HG03558 (cell line): ENCODE measurements around the gene SLC22A1.
"Not testable (repeated sequence)": the region's sequence is repeated elsewhere in the genome, so short reads cannot be mapped to it uniquely, and the experiment has no call there.

Source experiments
- ATAC-seq: cut with Tn5 transposase; IDR thresholded peaks from one replicate; pipeline ENCODE4 v1.9.1; 2021; ENCODE audit warnings: moderate number of reproducible peaks; ENCODE audit not compliant: unreplicated experiment; ENCODE audit errors: extremely low read depth

Gene SLC22A1

DNA sequence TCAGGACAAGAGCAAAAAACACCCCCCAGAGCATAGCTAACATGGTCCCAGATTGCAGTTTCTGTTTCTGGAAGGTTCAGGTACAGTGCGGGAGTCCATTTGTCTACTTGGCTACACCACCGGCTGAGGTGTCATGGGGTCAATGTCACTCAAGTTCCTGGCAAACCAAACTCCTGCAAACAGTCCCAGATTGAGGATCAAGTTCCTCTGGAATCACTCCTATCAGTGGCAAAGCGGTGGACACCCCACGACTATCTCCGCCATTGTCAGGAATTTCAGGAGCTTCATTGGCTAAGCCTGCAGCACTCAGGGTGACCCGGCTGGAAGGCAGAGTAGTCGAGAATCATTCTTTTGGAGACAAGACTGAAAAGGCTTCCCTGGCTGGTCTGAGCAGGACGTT, 41.8 kb downstream of the SLC22A1 start:
- no peak for ATAC-seq

DNA sequence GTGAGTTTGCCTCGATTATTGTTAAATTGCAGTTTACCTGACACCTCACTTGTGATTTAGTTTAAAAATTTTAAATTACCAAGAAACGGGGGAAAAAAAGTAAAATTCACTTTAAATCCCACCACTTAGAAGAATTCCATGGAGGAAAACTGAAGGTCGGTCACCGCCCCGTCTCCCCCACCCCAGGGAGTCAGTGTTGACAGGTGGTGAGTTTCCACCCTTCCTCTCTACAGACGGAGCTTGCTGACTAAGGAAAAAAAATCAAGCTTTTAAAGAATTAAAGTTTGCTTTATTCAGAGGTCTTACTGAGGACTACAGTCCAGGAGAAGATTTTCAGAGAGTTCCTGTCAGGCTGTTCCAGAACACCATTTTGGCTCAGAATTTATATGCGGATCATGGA, 42.3 kb downstream of the SLC22A1 start:
- no peak for ATAC-seq

DNA sequence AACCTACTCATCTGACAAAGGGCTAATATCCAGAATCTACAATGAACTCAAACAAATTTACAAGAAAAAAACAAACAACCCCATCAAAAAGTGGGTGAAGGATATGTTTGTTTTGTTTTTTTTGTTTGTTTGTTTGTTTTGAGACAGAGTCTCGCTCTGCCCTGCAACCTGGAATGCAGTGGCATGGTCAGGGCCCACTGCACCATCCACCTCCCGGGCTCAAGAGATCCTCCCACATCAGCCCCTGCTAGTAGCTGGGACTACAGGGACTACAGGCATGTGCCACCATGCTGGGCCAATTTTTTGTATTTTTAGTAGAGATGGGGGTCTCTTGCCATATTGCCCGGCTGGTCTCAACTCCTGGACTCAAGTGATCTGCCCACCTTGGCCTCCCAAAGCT, 44.3 kb downstream of the SLC22A1 start:
- ATAC-seq, result not testable (repeated sequence)

DNA sequence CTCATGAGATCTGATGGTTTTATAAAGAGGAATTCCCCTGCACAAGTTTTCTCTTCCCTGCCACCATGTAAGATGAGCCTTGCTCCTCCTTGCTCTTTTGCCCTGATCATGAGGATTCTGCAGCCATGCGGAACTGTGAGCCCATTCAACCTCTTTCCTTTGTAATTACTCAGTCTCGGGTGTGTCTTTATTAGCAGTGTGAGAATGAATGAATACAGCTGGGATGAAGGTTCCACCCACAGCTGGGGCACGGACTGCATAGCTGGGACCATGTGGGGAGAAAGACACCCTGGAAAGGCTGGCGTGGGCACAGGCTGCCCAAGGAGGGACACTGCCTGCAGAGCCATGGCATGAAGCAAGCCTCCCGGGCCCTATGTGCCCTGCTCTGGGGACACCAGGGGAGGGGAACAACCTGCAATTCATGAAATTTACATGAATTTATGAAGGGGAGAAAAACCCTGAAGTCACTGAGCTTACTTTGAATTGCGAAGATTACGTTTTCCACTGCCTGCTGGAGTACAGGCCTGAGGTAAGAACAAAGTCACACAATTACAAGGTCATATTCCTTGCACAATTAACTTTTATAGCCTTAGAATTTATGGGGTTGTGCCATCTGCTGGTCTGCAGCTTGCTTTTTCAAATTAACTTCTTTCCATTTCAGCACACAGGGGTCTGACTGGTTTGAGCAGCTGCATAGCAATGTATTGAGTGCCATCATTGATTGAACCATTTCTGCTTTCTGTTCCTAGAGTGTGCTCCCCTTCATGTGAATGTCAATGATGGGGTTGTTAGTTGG, 46.2 kb downstream of the SLC22A1 start:
- no peak for ATAC-seq

DNA sequence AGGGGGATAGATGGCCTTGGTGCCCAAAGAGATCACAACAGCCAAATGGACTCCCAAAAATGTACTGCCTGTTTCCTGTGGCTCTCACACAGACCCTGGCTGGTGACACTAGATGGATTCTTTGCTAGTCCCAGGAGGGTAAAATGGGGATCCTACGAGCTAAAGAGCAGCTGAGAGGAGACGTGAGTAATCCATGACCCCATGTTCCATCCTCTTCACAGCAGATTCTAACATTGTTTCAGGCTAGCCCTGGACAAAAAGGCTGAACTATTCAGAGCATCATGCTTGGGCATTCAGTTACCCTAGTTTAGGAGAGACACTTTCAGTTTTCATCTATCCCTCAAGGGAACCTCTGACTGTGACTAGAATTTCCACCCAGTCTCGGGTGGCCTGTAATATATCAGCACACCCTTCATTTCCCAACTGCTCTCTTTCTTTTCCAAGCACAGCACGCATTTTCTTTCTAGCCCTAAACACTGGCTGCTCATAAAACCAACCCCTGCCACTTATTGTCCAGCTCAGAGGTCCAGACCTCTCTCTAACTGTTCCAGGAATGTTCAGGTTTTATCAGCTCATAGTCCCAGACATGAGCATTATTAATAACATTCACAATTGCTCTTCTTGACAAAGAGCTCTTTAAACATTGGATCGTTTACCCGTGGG, 48.5 kb downstream of the SLC22A1 start:
- ATAC-seq, result no peak

DNA sequence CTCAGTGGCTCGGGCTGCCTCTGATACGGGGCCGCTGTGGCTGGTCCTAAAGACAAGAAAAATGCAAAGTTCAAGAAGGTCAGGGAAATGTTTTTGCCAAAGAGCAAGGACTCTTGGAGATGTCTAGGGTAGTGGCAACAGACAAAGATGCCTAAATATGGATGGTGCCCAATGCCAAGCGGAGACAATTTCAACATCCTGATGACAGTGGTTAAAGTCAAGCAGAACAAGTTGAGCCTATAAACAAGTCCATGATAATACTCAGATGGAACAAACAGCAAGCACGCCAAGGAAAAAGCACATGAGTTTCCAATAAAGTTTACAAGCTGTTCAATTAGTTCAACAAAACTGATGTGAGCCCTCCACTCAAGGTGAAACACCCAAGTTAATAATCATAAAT, 51.1 kb downstream of the SLC22A1 start:
- ATAC-seq, result no peak

DNA sequence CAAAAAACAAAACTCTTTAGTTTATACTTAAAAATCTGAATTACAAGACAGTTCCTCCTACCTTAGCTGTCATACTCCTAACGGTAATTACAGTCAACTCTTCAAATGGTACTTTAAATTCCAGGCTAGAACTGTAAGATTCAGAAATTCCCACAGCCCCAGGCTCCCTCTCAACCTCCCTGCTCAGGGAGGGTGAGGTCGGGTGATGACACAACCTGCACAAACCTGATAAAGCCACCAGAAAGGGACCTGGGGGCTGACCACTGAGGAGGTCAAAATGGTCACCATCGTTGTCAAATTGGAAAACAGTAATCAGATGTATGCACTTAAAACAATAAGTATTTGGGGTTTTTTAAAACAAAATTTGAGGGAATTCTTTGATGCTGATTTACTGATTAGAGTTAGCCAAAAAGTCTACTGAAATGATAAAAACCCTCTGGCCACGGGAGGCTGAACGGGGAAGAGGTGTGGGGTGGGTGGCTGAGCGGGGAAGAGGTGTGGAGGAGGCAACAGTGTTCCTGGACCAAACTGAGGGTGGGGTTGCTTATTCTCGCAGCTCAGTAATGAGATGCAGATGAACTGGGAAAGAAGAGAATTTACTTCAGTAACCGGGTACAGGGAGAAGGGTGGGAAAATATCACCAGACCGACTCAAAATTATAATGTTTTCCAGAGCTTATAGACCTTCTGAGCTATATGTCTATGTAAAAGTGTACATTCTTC, 52.4 kb downstream of the SLC22A1 start:
- ATAC-seq, result no peak

DNA sequence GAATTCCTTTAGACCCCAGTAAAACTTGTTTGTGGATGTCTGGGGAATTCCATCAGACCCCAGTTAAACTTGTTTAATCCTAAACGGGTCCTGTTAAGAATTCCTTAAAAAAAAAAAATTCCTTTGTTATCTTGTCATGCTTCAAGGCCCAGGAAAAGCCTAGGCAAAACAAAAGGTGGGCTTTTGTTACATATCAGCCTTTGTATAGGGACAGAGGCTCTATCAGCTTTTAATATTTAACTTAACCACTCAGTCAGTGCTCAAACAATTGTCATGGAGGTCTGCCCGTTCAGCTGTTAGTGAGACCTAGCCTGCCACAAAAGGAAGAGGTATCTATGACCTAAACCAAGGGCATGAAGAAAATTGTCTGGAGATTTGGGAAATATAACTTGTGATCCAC, 53.1 kb downstream of the SLC22A1 start:
- no peak for ATAC-seq

DNA sequence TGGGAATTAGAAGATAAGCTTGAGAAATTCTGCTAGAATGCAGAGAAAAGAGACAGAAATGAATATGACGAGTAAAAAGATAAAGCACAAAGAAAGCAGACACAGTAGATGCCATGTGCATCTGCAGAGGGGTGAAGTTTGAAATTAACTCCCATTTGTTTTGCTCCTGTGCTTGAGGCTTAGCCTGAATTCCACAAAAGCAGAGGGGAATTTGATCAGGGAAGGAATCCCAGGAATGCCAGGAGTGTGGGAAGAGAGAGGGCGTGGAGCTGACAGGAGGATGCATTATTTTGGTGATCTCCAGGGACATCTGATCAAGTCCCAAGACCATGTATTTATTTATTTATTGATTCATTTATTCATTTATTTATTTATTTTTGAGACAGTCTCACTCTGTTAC, 55.6 kb downstream of the SLC22A1 start:
- no peak for ATAC-seq

DNA sequence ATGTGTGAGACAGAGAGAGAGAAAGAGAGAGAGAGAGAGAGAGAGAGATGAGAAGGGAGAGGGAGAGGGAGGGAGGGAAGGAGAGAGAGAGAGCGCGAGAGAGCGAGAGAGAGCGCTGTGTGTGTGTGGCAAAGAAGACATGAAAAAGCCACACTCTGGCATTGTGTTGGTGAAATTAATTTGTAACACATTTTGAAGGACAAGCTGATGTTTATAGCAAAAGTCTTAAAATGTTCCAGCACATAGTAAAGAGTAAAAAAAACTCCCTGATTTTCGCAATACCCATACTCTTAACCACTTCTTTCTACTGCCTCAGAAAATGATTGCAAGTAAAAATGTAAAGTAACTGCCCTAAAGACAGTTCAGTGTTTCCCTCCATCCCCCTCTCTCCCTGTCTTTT, 56.7 kb downstream of the SLC22A1 start:
- ATAC-seq, result no peak

DNA sequence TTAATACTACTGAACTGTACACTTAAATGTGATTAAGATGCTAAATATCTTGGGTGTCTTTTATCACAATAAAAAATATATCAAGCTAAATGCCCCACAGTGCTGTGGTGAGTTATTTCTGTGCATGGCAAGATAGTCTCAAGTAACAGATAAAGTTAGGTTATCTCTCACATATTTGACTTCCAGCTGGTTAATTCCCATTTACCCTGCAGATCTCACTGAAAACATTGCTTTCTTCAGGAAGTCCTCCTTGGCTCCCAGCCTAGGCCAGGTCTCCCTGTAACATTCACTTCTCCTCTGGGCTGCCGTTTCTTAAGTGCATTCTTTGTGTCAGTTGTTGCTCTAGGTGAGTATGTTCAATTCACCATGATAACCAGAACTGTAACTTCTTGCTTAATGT, 59.1 kb downstream of the SLC22A1 start:
- no peak for ATAC-seq

DNA sequence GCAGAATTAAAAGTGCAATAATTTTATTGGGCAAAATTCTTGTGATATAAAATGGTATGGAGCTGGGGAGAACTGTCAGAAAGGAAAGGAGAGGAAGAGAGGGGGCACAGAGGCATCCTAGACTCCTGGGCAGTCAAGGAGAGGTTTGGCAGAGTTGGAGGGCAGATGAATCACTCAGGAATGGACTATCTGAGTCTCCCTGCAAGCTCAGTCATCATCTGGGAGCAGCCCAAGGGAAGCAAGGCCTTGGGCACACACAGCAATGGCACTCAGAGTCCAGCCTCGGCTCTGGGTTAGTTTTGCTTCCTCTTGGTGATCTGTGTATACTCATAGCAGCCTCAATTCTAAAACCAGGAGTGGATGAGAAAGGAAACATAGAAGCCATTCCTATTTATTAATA, 67.2 kb downstream of the SLC22A1 start:
- ATAC-seq, result no peak

DNA sequence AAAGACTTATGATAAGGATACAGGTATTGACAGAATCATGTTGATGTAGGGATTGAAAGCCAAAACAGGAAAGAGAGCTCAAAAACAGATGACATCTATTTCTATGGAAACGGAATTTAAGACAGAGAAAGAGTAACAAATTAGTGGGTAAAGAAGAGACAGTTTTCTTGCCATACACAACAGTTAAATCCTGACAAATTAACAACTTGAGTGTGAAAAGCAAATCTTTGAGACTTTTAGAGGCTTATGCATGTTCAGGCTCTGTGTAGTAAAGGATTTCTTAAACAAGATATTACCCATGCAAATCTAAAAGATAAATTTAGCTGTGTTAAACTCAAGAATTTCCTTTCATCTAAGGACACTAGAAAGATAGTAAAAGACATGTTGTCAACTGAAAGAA, 68.5 kb downstream of the SLC22A1 start:
- no peak for ATAC-seq

DNA sequence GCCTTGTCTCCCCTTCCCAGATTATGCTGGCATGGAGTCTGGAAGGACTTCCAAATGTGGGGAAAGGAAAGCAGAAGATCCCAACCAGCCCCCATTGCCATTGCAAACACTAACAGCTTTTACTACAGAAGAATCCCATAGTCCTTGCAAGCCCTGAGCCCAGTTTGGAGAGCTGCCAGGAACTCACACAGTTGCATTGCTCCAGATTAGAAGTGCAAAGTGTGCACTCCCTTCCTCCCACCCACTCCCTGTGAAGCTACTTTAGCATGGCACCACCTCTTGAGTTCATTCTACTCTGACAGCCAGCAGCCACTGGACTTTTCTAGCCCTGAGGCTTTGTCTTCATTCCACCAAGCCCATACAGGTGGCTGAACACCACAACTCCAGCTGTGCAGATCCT, 69.4 kb downstream of the SLC22A1 start:
- ATAC-seq, result no peak

DNA sequence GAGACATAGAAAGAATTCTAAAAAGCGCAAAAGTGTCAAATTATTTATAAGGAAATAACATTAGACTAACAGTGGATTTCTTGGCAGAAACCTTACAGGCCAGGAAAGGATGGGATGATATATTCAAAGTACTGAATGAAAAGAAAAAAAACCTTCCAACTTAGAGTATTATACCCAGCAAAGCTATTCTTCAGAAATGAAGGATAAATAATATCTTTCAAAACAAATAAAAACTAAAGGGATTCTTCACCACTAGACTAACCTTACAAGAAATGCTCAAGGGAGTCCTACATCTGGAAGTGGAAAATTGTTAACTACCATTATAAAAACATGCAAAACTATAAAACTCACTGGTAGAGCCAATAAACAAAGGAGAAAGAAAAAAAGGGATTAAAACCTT, 71.2 kb downstream of the SLC22A1 start:
- no peak for ATAC-seq

DNA sequence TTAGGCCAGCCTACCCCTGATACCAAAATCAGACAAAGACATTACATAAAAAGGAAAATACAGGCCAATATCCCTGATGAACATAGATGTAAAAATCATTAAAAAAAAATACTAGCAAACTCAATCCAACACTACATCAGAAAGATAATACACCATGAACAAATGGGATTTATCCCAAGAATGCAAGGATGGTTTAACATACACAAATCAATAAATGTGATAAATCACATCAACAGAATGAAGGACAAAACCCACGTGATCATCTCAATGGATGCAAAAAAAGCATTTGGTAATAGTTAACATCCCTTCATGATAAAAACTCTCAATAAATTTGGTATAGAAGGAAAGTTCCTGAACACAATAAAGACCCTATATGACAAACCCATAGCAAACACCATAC, 73.2 kb downstream of the SLC22A1 start:
- ATAC-seq, result no peak

DNA sequence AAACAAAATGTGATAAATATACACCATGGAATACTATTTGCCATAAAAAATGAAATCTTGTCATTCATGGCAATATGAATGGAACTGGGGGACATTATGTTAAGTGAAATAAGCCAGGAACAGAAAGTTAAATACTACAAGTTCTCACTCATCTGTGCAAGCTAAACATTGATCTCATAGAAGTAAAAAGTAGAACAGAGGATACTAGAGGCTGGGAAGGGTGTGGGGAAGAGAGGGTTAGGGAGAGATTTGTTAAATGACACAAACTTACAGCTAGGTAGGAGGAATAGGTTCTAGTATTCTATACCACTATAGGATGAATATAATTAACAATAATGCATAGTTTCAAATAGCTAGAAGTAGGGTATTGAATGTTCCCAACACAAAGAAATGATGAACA, 76.0 kb downstream of the SLC22A1 start:
- ATAC-seq, result no peak

DNA sequence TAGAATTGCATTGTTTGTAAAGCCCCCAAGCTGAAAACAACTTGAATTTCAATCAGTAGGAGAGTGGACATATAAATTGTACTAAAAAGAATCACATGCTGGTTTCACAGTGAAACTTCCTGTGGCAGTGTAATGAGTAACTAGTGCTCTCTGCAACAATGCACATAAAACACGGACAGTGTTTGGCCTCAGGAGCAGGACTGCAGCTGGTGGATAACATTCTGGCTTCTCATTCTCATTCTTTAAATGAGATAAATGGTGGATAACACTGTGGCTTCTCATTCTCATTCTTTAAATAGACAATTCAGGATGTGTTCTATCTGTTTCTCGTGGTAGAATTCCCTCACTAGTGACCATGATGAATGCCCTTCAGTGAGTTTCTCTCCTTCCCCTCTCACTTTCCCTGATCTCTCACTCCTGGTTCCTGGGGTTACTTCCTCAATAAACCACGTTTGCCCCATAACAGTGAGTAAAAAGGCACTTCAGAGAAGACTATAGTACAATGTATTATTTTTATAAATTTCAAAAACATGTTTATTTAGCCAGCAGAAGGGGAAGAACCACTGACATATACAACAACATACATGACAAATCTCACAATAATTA, 77.1 kb downstream of the SLC22A1 start:
- ATAC-seq, result peak; percentile 88

DNA sequence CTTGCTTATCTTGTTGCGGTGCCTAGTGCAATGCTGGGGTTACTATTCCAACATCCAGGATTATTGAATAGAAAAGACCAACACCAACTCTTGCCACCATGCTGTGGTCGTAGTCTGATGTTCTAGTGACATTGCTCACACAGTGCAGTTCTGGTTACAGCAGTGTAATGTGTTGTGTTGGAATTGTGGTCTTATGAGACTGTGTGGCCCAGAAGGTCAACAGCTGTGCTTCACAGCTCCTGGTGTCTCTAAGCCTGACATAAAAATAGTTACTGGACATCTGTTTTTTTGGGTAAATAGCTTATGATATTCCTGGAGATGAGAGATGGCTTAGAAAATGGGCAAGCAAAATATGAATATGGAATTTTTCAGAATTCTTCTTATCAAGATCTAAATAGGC, 79.4 kb downstream of the SLC22A1 start:
- ATAC-seq, result no peak

DNA sequence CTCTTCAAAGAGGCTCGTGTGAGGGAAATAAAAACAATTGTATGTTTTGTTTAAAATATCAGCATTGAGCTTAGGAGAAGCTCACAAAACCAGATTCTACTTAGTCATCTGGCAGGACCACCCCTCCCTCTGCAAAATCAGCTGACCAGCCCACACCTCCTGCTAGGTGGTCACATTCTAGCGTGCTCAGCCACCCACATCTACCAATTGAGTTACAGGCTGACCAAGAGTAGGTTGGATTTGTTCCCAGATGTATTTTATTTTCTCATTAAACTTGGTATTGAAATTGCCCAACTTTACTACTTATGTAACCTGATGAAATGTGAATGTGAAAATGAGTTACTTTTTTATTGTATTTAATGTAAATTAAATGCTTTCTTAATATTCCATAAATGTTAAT, 80.8 kb downstream of the SLC22A1 start:
- ATAC-seq, result no peak

DNA sequence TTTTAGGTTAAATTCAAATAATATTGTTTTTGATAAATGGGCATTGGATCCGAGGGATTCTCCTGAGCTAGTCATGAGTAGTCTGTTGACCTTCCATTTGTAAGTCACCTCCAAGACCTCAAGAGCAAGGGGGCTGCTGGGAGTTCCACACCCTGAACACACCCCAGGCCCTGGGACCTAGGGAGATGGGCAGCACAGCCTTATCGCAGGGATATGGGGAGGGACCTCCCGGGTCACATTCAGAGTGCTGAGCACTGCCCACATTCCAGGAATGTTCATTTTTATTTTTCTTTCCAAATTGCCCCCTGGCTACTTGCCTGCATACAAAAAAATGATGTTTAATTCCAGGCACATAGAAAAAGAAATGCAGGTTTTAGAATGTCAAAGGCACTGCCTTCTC, 81.5 kb downstream of the SLC22A1 start:
- no peak for ATAC-seq
